NOMO-1 treated with DMSO at 0.1 percent for 48 hours (cell line): ENCODE measurements around the gene PRKN.

Source experiments
- DNase-seq: peaks from one replicate; lab custom pipeline; 2025; ENCODE audit not compliant: unreplicated experiment; lab: John Stamatoyannopoulos, UW

The PRKN gene

GRCh38 chr6:162151021-162151665 lies 576.4 kb downstream of the PRKN start:
- DNase-seq, result peak; percentile 70

DNA sequence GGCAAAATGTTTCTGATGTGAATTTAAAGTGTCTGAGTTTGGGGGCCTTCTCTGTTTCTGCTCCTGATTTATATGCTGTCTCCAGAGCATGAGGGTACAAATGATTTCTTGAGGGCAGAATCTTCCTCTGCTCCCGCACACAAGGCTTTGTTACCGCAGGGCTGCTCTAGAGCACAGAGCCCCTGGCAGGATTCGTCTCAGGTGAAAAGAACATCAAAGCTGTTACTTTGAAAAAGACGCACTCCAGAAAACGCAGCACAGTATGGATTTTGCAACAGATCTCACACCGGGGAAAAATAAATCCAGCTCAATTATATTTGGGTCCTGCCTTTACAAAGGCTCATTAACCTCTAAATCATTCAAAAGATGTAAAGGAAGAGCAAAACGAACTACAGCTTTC lies 577.3 kb downstream of the PRKN start:
- no peak for DNase-seq

DNA sequence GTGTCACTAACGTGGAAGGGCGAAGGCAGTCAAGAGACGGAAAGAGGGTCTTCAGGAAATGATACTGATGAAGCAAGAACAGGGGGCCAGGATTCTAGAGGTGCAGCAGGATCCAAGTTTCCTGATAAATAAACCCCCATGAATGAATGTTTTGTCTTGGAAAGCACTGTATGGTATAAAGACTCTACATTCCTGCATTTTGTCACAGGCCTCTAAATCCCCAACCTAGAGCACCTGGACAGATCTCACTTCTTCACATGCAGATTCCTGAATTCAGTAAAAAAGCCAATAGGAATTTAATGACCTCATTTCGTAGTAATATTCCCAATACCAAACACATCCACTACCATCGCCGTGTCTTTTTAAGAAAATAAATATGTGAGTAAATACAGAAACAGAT lies 577.8 kb downstream of the PRKN start:
- DNase-seq, result no peak

- DNase-seq, result no peak
Observed at GRCh38 chr6:162147805-162148204, 579.8 kb downstream of the PRKN start.

DNA sequence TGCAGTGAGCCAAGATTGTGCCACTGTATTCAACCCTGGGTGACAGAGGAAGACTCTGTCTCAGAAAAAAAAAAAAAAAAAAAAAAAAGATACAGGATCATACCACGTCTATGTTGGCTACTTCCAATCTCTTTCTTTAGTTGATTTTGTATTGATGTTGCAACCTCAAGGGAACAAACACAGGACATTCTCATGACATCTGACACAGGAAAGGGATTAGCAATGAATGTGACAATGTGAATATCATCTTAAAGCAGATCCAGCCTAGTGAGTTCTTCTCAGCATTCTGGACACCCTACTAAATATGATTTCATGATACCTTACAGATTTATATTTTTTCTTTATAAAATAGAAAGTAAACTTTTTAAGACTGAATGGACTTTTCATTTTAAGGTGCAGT lies 580.3 kb downstream of the PRKN start:
- DNase-seq, result no peak

DNA sequence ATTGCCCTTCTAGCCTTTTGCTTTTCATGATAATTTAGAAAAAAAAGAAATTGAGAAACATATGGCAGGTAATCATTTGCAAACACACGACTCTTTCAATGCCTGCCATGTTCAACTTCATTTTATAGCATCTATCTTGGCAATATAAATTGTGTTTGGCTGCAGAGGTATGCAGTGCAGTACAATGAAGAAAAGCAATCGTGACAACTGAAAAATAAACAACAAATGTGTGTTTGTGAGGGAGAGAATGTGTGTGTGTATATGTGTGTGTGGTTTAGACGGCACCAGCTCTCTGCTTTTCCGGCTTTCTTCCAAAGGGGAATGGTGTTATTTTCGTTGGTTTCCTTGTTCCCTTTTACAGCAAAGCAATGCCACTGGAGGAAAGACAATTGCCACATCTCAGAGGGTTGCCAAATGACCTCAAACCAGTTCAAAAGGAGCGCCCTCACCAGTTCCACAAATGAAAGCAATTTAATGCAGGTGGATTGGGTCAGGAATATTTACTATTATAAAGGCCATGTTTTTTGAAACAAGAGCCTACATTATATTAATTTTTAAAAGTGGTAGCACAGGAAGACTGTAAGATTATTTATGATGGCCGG lies 587.2 kb downstream of the PRKN start:
- DNase-seq, result peak; percentile 15

DNA sequence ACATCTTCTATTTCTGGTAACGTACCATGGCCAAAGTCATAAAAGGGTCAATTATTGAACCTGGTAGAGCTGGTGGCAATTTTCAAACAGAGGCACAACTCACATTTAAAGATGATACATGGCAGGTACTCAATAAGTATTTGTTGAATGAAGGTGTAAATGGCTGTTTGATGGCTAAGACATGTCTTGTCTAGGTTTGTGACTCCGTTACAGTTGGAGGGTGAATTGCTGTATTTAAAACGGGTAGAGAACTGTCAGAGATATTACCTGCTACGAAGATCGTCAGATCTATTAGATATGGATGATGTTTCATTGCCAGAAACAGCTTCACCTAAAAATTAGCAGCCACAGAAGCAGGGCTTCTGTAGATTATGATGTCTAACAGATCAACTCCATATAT lies 601.9 kb downstream of the PRKN start:
- no peak for DNase-seq

- no peak for DNase-seq
Observed at GRCh38 chr6:162124710-162125435, 602.7 kb downstream of the PRKN start.

DNA sequence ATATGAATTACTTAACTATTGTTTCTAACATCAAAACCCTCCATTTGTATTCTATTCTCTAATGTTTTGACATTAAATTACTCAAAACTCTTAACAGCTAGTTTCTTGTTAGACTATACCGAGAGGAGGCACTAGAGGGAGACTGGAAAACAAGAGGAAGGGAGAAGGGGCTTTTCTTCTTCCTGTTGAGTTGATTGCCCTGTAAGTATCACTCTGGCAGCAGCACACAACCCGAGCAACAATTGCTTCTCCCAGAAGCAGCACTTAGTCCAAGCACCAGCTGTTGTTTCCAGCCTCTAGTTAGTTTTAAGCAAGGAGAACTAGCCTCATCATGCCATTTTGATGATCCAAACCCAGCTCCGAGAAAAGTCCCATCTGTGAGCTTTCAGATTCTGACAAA lies 603.8 kb downstream of the PRKN start:
- peak; percentile 23 for DNase-seq

- DNase-seq, result peak; percentile 4
Observed at GRCh38 chr6:162119341-162119740, 608.2 kb downstream of the PRKN start.

GRCh38 chr6:162118706-162119105 lies 608.9 kb downstream of the PRKN start:
- DNase-seq, result no peak

DNA sequence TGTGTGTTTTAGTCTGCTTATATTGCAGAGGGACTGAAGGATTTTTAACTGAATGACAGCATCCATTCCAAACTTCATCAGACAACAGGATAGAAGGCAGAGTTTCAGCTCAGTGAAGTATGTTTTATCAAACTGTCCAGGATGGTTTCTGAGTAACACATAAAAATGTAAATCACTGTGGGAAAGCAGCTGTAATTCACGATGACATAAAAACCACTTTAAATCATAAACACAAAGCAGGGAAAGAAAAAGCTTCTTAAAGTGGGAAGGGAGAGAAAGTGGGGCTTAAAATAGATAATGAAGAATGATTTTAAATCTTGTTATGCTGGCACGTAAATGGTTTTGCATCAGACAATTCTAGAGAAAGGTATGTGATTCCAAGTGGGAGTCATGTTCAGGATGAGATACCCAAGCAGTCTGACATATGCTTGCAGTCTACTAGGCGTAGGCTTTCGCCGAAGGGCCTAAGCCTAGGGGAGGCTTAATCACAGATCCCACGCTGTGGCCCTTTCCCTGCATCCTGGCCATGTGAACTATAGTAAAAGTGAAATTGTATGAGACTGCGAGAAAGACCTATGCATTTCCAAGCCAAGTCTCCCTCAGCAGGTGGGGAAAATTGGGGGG lies 610.6 kb downstream of the PRKN start:
- no peak for DNase-seq

- DNase-seq, result no peak
Observed at GRCh38 chr6:162109480-162110050, 618.0 kb downstream of the PRKN start.

- no peak for DNase-seq
Observed at GRCh38 chr6:162108041-162108440, 619.5 kb downstream of the PRKN start.

- no peak for DNase-seq
Observed at GRCh38 chr6:162100096-162100495, 627.5 kb downstream of the PRKN start.

DNA sequence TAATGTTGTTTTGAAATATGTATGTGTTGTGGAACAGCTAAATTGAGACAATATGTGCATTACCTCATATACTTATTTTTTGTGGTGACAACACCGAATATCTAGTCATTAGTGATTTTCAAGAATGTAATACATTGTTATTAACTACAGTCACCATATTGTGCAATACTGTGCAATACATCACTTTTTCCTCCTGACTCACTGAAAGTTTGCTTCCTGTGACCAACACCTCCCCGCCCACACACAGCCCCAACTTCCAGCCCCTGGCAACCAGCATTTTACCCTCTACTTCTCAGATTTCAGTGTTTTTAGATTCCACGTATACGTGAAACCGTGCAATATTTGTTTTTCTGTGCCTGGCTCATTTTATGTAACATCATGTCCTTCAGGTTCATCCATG lies 627.9 kb downstream of the PRKN start:
- DNase-seq, result peak; percentile 52

DNA sequence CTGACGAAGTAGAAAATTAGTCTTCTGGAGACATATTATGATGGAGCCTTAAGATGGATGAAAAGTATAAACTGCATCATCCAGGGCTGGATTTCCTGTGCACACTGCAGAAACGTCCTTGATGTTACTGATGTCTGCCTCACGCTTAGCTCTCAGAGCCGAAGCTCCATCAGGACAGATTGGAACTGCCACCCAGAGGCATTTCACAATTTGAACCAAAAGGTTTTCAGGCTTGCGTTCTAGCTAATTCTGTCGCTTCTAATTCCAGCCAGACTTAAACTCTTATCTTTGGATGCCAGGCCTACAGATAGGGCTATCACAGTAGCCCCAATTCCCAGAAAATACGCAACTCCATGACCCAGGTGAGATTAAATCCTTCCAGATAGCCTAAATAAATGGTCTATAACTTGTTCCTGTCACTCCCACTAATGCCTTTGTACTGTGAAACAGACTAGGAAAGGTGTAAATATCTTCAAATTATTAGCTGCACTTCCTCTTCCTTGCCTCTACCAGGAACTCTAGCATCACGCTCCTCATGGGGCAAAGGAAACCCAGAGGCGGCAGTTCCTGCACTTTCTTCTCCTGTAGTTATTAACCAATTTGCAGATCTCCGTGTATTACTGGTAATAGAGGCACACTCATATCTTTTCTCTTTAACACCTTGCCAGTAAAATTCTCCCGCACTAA lies 634.6 kb downstream of the PRKN start:
- no peak for DNase-seq

DNA sequence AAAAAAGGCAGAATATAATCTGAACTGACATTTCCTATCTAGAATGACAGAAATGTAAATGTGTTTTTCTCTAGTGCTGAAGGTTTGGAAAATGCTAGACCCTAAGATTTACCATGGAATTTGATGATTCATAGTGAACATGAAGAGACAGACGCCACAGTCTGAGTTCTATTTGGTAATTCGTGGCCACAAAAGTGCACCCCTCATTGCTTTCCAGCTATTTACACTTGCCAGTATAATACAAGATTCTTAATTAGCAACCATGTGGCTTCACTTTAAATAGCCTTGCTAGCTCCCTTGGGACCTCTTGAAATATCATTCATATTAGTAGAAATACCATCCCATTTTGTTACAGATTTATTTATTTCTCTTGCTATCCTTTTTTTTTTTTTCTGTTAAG lies 636.8 kb downstream of the PRKN start:
- no peak for DNase-seq

DNA sequence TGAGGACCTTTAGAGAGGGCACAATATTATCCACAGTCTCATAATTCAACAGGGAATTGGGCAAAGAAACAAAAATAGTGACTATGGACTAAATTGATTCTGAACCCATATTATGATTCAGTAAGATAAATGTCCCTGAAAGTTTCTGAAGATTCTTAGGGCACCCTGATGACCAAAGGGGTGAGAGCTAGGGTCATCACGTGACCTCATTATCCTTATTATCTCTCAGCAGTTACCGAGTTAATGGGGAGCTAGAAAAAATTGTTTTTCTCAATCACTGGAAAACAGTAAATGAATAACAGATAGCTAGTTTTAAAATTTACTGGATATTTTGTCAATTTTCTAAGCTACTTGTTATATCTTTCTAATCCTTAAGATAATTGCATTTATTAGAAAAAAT lies 639.5 kb downstream of the PRKN start:
- DNase-seq, result no peak

DNA sequence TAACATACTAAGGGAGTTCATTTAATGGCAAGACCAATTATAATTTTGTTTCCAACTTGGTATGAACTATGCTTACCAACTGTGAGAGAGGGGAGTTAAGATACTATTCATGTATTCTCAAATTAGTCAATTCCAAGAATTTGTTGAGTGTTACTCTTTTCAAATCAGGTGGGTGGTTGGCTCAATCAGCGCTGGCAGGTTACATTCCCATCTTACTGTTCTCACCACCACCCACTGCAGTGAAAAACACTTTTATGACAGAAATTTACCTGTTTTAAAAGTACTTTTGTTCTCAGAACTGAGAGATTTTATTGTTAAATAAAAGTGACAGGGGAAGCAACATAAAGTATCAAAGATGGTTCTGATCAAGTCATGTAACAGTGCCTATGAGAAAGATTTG lies 642.0 kb downstream of the PRKN start:
- no peak for DNase-seq

DNA sequence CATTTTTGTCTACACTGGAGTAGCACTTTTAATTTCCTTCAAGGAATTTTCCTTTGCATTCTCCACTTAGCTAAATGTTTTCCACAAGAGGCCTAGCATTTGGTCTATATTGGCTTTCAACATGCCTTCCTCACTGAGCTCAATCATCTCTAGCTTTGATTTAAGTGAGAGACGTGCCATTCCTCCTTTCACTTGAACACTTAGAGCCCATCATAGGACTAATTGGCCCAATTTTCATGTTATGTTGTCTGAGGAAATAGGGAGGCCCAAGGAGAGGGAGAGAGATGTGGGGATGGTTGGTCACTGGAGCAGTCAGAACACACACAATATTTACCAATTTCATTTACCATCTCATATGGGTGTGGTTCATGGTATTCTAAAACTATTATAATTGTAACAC lies 645.0 kb downstream of the PRKN start:
- DNase-seq, result no peak
